ENCODE measurements around the gene INF2. TPM values are rescaled to one million over a fixed set of nuclear protein-coding genes. Genes with fewer than 3 reads are reported as not detected.

INF2 gene
- total RNA-seq, 1 donor from 2014 or later = 80.9 TPM

- DNase-seq (ENCODE audit: low read depth) = no peak
Measured at GRCh38 chr14:104702673-104703072, 13.3 kb downstream of the INF2 start.

- no peak for DNase-seq (ENCODE audit: low read depth)
Measured at GRCh38 chr14:104703269-104703668, 13.9 kb downstream of the INF2 start.

GRCh38 chr14:104704252-104704651 is 14.8 kb downstream of the INF2 start:
- no peak for DNase-seq (ENCODE audit: low read depth)

- DNase-seq (ENCODE audit: low read depth) = no peak
Measured at GRCh38 chr14:104705340-104706047, 16.1 kb downstream of the INF2 start.

- no peak for DNase-seq (ENCODE audit: low read depth)
Measured at GRCh38 chr14:104706733-104707607, 17.6 kb downstream of the INF2 start.

DNA sequence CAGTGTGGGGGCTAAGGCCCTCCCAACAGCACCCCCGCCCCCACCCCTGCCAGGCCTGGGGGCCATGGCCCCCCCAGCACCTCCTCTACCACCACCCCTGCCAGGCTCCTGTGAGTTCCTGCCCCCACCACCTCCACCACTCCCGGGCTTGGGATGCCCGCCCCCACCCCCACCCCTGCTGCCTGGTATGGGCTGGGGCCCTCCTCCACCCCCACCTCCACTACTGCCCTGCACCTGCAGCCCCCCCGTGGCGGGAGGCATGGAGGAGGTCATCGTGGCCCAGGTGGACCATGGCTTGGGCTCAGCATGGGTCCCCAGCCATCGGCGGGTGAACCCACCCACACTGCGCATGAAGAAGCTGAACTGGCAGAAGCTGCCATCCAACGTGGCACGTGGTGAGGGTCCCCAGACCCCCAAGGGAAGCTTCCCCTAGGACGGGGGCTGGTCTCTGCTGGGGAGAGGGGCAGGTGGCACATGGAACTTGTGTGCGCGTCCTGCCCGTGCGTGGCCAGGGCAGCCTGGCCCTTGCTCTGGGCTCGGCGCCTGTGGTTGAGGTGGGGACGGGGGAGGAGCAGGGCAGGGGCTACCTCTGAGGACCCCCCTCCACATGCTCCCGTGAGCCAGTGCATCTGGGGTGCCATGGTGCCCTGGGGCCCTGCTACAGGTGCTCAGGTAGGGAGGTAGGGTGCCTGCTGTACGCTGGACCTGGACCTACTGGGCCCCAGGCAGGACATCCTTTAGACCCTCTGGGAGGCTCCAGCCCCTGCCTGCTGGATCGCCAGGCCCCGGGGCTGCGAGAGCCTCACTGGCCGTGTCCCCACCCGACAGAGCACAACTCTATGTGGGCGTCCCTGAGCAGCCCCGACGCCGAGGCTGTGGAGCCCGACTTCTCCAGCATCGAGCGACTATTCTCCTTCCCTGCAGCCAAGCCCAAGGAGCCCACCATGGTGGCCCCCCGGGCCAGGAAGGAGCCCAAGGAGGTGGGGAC is 18.5 kb downstream of the INF2 start:
- no peak for DNase-seq (ENCODE audit: low read depth)

DNA sequence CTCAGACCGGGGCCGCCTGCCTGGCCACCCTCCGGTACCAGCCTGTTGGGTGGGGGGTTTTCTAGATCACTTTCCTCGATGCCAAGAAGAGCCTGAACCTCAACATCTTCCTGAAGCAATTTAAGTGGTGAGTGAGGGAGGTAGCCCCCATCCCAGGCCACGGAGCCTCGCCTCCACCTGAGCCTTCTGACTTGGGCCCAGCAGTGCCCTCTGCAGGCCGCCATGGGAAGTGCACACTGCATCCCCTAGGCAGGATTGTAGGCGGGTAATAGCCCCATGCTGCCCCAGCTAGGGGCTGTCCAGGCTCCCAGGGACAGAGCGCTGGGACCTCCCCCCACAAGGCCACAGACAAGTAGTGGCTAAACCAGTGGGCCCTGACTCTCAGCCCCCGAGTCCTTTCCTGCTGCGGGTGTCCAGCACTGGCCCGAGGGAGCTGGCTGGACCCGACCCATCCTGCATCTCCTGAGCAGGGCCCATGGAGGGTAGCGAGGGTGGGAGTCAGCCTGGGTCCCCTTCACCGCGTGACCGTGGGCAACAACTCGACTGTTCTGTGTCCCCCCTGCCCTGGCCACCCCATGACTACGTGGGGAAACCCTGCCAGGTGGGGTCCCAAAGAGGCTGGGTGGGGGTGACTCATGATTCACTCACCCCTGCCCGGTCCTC is 19.3 kb downstream of the INF2 start:
- DNase-seq (ENCODE audit: low read depth) = no peak

DNA sequence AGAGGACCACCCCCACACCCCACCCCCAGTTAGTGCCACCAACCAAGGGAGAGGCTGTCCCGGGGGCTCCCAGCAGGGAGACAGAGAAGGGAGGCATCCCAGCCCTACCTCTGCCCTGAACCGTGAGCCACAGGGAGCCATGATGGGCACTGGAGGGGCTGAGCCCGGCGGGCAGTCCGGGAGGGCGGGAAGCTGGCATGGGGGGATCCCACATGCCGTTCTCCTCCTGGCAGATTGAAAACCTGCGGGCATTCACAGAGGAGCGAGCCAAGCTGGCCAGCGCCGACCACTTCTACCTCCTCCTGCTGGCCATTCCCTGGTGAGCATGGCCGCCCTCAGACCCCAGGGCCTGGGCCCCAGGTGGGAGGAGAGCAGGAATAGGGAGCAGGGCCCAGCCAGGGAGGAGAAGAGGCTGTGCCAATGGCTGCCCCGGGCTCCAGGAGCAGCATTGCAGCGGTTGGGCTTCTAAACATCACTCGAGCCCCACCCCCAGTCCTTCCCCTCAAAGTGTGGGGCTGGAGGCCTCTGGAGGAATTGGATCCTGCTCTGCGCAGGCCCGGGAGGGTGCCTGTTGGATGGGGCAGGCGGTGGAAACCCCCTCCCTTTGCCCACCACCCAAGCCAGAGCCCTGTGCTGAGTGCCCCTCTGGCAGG is 20.1 kb downstream of the INF2 start:
- no peak for DNase-seq (ENCODE audit: low read depth)

GRCh38 chr14:104710071-104710735 is 20.8 kb downstream of the INF2 start:
- no peak for DNase-seq (ENCODE audit: low read depth)

- no peak for DNase-seq (ENCODE audit: low read depth)
Measured at GRCh38 chr14:104712881-104713734, 23.7 kb downstream of the INF2 start.

DNA sequence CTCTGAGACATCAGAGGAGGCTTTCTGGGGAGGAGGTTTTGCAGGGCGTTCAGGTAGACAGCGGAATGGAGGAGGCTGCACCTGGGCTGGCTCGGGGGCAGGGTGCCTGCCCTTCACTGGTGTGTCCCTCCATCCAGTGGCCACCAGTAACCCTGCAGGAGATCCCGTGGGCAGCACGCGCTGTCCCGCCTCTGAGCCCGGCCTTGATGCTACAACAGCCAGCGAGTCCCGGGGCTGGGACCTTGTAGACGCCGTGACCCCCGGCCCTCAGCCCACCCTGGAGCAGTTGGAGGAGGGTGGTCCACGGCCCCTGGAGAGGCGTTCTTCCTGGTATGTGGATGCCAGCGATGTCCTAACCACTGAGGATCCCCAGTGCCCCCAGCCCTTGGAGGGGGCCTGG is 24.6 kb downstream of the INF2 start:
- DNase-seq (ENCODE audit: low read depth) = no peak

DNA sequence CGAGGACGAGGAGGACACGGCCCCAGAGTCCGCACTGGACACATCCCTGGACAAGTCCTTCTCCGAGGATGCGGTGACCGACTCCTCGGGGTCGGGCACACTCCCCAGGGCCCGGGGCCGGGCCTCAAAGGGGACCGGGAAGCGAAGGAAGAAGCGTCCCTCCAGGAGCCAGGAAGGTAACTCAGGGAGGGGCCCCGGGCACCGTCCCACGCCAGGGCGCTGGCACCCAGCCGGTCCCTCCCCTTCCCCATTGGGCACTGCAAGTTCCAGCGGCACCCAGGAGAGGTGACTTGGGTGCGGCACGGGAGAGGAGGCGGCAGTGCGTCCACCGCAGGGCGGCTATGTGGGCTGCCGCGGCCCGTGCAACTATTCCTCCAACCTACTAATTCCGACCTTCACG is 25.3 kb downstream of the INF2 start:
- DNase-seq (ENCODE audit: low read depth) = no peak

DNA sequence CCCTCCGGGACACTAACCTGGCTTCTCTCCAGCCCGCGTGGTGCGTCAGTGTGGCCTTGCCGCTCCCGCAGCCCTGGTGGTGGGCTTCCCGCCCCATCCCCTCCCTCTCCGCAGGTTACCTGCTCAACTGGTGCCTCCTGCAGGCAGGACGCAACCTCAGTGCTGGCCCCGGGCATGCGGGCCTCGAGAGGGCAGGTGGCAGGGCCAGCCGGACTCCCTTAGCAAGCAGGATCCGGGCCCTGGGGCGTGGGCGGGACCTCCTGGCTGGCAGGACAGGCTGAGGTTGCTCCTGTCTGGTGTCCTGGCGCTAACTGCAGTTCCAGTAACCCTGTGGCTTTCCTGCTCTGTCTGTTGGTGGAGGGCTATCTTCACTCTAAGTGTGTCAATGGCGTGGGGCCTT is 26.0 kb downstream of the INF2 start:
- DNase-seq (ENCODE audit: low read depth) = no peak

DNA sequence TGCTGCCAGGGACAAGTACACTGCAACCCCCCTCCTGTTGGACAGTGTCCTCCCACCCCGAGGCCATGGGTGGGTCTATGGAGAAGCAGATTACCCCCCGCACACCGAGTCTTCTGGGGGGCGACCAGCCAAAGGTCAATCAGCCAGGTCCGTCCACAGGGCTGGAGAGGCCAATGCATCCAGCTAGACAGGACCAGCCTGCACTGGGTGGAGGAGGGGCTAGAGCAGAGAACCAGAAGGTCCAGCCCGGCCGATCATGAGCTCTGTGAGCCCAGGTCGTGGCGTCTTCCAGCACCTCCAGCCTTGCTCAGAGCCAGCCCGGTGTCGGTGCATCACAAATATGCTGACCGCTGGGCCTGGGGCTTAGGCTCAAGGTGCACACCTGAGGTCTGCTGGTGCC is 26.5 kb downstream of the INF2 start:
- no peak for DNase-seq (ENCODE audit: low read depth)

GRCh38 chr14:104717137-104717536 is 27.7 kb downstream of the INF2 start:
- no peak for DNase-seq (ENCODE audit: low read depth)

- no peak for DNase-seq (ENCODE audit: low read depth)
Measured at GRCh38 chr14:104717646-104718045, 28.2 kb downstream of the INF2 start.

GRCh38 chr14:104718147-104718546 is 28.7 kb downstream of the INF2 start:
- DNase-seq (ENCODE audit: low read depth) = no peak

DNA sequence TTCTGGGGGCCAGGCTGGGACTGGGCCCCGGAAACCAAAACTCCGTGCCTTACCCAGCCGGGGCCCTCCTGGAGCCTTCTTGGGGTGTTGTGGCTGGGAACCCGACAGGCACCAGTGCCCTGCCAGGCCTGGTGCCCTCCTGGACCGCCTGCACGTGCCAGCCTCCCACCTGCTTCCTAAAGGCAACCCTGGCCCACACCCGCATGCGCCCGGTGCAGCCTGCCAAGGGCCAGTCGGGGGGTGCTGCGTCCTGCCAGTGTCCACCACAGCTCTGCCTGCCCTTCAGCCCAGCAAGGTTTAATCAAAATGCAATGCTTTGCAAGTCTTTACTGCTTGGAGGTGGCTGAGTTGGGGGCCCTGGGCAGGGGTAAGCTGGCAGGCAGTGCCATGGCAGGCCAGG is 29.5 kb downstream of the INF2 start:
- DNase-seq (ENCODE audit: low read depth) = no peak

GRCh38 chr14:104719343-104719742 is 29.9 kb downstream of the INF2 start:
- DNase-seq (ENCODE audit: low read depth) = no peak

All from renal cortical epithelial cell (primary cell).